Mononuclear cell (primary cell): ENCODE results near the gene DNAJC28. TPM values are rescaled to one million over a fixed set of nuclear protein-coding genes. Genes with fewer than 3 reads are reported as not detected.
"Not testable (repeated sequence)": the region's sequence is repeated elsewhere in the genome, so short reads cannot be mapped to it uniquely, and the experiment has no call there.

ENCODE experiments used
- H3K27me3 ChIP-seq: 2 replicates; pipeline ENCODE4 v1.6.0; 2011; ENCODE audit warnings: low read length, control low read depth; ENCODE audit not compliant: insufficient read depth
- H3K4me1 ChIP-seq: 2 replicates; pipeline ENCODE4 v1.5.1; 2011; ENCODE audit warnings: mild to moderate bottlenecking, low read length, control low read depth; ENCODE audit not compliant: insufficient read depth
- H3K4me3 ChIP-seq: 2 replicates; pipeline ENCODE4 v1.5.1; 2011; ENCODE audit warnings: mild to moderate bottlenecking, low read length, moderate library complexity
- H3K9me3 ChIP-seq: 2 replicates; pipeline ENCODE4 v1.5.1; 2011; ENCODE audit warnings: low read depth, mild to moderate bottlenecking, control low read depth, low read length
- total RNA-seq: library from RNA; depleted of rRNA; stranded (reverse); fragments of >200 nt; gene quantifications from one replicate; pipeline ENCODE4 v1.2.3, GENCODE V29; 2012

The DNAJC28 gene, protein sequence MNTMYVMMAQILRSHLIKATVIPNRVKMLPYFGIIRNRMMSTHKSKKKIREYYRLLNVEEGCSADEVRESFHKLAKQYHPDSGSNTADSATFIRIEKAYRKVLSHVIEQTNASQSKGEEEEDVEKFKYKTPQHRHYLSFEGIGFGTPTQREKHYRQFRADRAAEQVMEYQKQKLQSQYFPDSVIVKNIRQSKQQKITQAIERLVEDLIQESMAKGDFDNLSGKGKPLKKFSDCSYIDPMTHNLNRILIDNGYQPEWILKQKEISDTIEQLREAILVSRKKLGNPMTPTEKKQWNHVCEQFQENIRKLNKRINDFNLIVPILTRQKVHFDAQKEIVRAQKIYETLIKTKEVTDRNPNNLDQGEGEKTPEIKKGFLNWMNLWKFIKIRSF
- total RNA-seq, result not detected

DNA sequence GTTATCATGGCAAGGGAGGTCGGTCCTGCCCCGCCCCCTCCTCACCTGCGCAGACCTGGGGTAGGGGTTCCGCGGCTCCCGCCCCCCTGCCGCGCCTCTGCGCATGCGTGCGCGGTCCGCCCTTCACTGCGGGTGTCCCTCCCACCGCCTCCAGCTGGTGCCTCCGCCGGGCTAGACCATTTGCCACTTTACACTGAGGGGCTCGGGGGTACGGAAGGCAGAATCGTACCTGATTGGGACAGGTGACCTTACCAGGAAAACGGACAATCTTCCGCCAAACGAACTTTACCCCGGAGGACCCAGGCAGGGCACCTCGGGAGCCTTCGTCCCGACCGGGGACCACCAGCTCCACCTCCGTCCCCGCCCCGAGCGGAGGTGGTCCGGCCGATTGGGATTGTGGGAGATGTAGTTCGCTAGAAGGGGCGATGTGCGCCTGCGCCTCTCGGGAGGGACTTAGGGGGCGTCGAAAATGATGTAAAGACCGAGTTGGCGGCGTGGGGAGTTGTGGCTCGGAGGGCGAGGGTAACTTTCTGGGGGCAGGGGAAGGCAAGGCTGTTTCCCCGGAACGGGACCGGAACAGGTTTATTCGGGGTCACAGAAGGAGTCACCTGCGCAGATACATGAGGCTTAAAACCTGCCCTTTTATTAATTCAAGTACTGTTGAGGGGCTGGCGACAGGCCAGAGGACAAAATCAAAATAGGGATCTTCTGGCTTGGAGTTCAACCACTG lies at the start of gene DNAJC28:
Gene DNAJC28, minus strand, starts transcription at position 344 of the 730 bp plus-strand sequence. CDS start 2,323 bp downstream, outside the sequence.
- peak within 1 kb of the TSS; percentile 87 for H3K4me3 ChIP-seq
- no peaks in the 10 kb centered on the region for H3K27me3 ChIP-seq
- peaks cover 17% of the 10 kb centered on the region for H3K4me1 ChIP-seq
- no peaks in the 10 kb centered on the region for H3K9me3 ChIP-seq

DNA sequence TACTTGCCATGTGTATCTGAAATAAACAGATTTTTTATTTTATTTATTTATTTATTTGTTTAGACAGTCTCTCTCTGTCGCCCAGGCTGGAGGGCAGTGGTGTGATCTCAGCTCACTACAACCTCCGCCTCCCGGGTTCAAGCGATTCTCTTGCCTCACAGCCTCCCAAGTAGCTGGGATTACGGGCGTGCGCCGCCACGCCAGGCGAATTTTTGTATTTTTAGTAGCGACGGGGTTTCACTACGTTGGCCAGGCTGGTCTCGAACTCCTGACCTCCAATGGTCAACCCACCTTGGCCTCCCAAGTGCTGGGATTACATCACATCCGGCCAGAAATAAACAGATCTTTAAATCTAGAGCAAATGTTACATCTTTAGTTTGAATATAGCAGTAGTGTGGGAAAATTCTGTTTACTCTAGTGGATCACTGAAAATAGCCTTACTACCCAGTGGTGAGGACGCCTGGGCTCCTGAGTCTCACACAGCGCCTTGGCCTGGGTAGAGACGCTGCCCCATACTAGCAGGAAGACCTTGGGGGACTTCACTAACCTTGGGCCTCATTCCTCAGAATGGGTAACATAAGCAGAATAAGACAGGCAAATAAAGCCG lies 49.7 kb upstream of the DNAJC28 start:
- no peaks in the 10 kb centered on the region for H3K9me3 ChIP-seq
- peak overlapping the region; percentile 95 for H3K4me3 ChIP-seq
- H3K27me3 ChIP-seq, result no peaks in the 10 kb centered on the region
- peaks cover 26% of the 10 kb centered on the region for H3K4me1 ChIP-seq

DNA sequence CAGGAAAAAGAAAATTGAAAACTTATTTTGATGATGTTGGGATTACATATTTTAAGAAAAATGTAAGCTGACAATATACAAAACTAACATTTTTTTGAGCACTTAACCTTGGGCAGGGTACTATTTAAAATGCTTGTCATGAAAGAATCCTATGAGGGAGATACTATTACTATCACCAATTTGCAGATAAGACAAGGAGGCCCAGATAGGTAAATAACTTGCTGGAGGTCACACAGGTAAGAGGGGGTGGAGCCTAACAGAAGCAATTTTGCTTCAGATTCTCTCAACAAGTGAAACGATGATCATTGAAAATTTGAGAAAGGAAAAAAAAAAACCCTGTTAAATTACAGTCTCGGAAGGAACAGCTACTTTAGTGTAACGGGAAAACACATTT lies 49.2 kb upstream of the DNAJC28 start:
- H3K4me1 ChIP-seq, result peaks cover 23% of the 10 kb centered on the region
- no peaks in the 10 kb centered on the region for H3K27me3 ChIP-seq
- H3K9me3 ChIP-seq, result no peaks in the 10 kb centered on the region
- H3K4me3 ChIP-seq, result no peak overlapping the region

DNA sequence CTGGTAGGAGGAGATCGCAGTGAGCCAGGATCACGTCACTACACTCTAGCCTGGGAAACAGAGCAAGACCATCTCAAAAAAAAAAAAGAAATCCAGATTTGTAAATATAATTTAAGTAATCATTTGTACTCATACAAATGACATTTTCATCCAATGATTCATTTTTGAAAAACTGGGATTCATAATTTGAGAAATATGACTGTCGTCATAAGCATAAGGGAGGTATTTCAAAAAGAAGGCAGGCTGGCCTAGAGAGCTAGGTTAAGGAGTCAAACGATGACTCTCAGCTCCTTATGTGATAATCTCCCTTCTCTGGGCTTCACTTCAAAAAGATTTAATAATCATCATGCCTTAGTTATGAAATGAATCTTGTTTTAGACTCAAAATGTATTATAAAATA lies 48.1 kb upstream of the DNAJC28 start:
- H3K9me3 ChIP-seq, result no peaks in the 10 kb centered on the region
- H3K4me1 ChIP-seq, result peaks cover 17% of the 10 kb centered on the region
- H3K4me3 ChIP-seq, result no peak overlapping the region
- no peaks in the 10 kb centered on the region for H3K27me3 ChIP-seq

DNA sequence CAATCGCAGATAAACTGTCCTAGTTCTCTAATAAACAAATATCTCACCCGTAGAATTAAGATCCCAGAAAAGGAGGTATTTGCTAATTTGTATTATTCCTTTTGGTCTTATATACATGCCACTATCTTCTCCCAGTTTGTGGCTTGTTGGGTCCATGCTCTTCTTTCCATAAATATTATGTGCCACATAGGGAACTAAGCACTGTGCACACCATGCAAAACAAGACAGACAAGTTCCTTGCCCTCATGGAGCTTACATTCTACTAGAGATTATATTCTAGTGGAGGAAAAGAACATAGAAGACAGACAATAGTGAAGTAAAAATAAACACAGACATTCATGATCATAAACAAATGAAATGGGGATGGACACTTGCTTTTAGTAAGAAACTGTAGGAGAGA lies 45.7 kb upstream of the DNAJC28 start:
- Histone ChIP-seq H3K4me3 (no peak overlapping the region), H3K4me1 (peaks cover 17% of the 10 kb centered on the region), H3K9me3 (no peaks in the 10 kb centered on the region), H3K27me3 (no peaks in the 10 kb centered on the region)

DNA sequence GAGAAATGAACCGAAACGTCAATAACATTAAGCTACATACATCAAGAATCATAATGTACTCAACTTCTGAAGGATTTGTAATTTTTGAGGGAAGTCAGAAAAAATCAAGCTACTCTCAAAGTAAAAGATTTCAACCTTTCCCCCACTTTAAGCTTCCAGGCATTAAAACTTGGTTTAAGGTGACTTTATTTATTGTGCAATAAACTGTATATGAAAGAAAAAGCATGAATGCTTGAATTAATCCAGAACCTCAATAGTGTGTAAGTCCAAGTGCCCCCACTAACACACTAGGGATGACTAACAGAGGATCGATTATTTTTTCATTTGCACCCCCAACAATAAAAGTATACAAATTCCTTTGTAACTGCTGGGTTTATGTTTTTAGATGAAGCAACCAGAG lies 39.5 kb upstream of the DNAJC28 start:
- no peak overlapping the region for H3K4me3 ChIP-seq
- no peaks in the 10 kb centered on the region for H3K9me3 ChIP-seq
- no peaks in the 10 kb centered on the region for H3K27me3 ChIP-seq
- H3K4me1 ChIP-seq, result peaks cover 8% of the 10 kb centered on the region

DNA sequence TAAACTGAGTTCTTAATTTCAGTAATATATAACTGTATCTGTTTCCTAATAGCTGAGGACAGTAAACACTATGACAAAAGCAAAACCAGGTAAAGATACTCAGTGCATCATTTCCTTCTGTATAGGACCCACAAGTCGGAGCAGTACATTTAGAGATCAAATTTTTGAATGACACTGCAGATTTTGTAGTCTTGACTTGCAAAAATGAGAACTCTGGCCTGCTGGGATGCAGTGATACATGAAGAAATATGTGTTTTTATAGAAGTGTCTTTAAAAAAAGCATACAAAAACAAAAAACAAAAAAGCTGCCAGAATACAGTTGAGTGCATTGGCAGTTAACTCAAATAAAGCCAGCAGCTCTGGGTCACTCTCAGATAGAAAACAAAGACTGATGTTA lies 31.4 kb upstream of the DNAJC28 start:
- Histone ChIP-seq H3K4me3 (no peak overlapping the region), H3K27me3 (no peaks in the 10 kb centered on the region), H3K4me1 (peaks cover 8% of the 10 kb centered on the region), H3K9me3 (no peaks in the 10 kb centered on the region)

DNA sequence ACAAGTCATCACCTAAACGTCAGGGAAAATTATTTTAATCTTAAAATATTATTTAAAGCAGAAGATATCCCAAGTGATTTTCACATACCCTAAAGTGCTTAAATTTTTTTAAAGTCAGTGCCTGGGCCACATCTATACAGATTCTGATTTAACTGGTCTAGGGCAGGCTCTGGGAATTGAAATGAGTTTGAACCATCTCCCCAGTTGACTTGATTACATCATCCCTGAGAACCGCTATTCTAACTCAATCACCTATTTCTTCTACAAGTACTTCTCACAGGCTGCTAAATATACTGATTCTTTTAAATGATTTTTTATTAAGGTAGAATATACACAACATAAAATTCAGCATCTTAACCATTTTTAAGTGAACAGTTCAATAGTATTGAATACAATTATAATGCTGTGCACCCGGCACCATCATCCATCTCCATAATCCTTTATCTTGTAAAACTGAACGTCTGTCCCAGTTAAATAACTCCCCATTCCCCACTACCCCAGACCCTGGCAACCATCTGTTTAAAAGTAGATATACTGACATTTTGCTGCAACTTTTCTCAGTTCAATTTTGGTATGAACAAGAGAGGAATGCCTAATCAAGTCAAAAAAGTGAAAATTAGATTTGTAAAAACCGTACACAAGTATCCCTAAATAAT lies 30.9 kb upstream of the DNAJC28 start:
- Histone ChIP-seq H3K4me1 (peaks cover 8% of the 10 kb centered on the region), H3K4me3 (no peak overlapping the region), H3K27me3 (no peaks in the 10 kb centered on the region), H3K9me3 (no peaks in the 10 kb centered on the region)

DNA sequence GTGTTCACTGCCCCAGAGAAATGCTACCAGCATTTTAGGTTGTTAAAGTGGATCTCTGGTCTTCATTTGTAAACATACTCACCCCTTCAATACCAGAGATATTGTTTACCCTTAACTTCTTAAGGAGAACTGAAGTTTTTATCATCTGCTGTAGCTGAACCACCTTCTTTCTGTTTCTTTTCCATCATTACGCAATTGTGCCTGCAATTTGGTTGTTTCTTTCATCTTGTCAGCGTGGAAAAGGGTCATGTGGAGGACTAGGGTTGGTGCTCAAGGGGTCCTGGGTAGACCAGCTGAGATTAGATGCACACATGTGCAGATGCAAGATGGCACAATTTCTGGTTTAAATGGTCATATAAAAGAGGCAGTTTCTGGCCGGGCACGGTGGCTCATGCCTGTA lies 27.4 kb upstream of the DNAJC28 start:
- Histone ChIP-seq H3K4me1 (no peaks in the 10 kb centered on the region), H3K9me3 (no peaks in the 10 kb centered on the region), H3K4me3 (no peak overlapping the region), H3K27me3 (no peaks in the 10 kb centered on the region)

DNA sequence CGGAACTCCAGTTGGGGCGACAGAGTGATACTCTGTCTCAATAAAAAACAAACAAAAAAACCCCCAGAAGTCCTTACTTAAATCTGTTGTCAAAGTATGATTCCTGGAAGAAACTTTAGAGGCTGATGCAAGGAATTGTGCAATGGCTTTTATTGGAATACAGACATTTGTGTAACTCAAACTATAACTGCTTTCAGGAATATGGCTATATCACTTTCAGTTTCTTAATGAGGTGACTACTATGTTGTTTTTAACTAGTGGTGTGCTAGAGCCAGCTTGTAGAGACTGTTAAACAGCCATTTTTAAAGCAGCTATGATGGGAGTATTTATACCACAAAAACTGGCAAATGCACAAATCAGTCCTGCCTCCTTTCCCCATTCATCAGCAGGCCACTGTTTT lies 22.7 kb upstream of the DNAJC28 start:
- no peaks in the 10 kb centered on the region for H3K9me3 ChIP-seq
- no peaks in the 10 kb centered on the region for H3K27me3 ChIP-seq
- no peaks in the 10 kb centered on the region for H3K4me1 ChIP-seq
- H3K4me3 ChIP-seq, result no peak overlapping the region

DNA sequence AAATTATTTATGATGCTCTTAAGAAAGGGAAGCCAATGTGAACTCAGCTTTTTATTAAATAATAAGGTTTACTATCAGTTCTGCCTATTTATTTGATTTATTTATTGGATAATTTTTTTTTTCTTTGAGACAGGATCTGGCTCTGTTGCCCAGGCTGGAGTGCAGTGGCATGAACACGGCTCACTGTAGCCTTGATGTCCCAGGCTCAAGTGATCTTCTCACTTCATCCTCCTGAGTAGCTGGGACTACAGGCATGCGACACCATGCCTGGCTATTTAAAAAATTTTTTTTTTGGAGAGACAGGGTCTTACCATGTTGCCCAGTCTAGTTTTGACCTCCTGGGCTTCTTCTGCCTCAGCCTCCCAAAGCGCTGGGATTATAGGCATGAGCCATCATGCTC lies 21.0 kb upstream of the DNAJC28 start:
- no peaks in the 10 kb centered on the region for H3K9me3 ChIP-seq
- no peaks in the 10 kb centered on the region for H3K4me1 ChIP-seq
- no peak overlapping the region for H3K4me3 ChIP-seq
- H3K27me3 ChIP-seq, result no peaks in the 10 kb centered on the region

DNA sequence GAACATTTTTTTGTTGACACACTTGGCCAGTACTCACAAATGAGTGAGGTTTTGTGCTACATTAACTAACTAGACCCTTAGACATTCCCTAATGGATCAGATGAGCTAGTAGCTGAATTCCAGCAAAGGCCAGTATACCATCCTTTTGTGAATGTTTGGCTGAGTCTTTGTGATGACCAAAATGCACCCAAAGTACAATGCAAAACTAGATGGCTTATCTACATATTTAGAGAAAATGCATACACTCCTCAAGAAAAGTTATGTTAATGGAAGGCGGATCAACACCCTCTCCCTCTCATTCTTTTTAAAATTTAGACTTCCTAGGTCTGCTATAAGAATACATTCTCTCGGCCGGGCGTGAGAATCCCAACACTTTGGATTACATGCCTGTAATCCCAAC lies 20.1 kb upstream of the DNAJC28 start:
- H3K4me3 ChIP-seq, result no peak overlapping the region
- H3K4me1 ChIP-seq, result no peaks in the 10 kb centered on the region
- no peaks in the 10 kb centered on the region for H3K9me3 ChIP-seq
- no peaks in the 10 kb centered on the region for H3K27me3 ChIP-seq

DNA sequence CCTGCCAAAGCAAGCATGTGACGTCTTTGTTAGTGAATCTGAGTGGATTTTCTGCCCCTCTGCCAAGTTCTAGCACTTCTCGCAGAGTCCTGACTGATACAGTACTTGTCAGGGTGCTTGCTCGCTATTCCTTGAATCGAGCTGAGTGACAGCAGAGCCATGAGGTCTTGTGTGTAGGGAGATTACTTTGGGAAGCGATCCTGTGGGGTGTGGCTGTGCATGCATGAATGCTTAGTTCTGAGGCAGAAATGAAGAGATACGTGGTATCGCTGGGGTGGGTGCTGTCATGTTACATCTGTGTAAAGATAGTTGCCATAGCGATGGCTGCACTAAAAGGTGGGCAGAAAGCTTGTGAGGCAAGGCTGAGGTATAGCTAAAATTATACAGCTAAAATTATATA lies 19.3 kb upstream of the DNAJC28 start:
- Histone ChIP-seq H3K4me1 (no peaks in the 10 kb centered on the region), H3K4me3 (no peak overlapping the region), H3K27me3 (no peaks in the 10 kb centered on the region)

DNA sequence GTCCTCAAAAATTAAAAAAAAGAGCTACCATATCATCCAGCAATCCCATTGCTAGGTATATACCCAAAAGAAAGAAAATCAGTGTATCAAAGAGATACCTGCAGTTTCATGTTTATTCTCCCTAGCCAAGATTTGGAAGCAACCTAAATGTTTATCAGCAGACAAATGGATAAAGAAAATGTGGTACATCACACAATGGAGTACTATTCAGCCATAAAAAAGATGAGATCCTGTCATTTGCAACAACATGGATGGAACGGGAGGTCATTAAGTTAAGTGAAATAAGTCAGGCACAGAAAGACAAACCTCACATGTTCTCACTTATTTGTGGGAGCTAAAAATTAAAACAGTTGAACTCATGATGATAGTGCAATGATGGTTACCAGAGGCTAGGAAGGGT lies 15.5 kb upstream of the DNAJC28 start:
- H3K4me3 ChIP-seq, H3K4me1 ChIP-seq, H3K9me3 ChIP-seq, H3K27me3 ChIP-seq: not testable (repeated sequence)

More for the DNA sequence above, 19.3 kb upstream of the DNAJC28 start:
- no peaks in the 10 kb centered on the region for H3K9me3 ChIP-seq

DNA sequence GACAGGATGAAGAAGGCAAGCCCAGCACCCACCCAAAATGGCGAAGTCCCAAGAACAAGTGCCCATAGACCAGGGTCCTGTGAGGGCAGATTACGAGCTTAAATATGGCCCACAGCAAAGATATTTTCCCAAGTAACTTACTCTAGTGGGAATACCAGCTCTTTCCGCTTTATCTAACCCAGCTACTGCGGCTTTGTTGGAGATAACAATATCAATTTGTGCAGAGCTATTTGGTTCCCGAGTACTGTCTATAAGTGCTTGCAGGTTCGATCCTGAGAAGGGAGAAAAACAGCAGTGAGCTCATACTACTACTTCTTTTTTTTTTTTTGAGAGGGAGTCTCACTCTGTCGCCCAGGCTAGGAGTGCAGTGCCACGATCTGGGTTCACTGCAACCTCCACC lies 14.3 kb upstream of the DNAJC28 start:
- Histone ChIP-seq H3K9me3 (no peaks in the 10 kb centered on the region), H3K4me1 (no peaks in the 10 kb centered on the region), H3K27me3 (no peaks in the 10 kb centered on the region), H3K4me3 (no peak overlapping the region)
